Hepatocyte (in vitro differentiated cells): ENCODE measurements around the gene HOXB13.

Source experiments
- EZH2 ChIP-seq: fragments of 200-600 bp; sonication (generic); IDR thresholded peaks from 2 replicates; pipeline ENCODE4 v1.6.1; 2016; ENCODE audit warnings: antibody characterized with exemption, mild to moderate bottlenecking, borderline replicate concordance
- EZH2phosphoT487 ChIP-seq: fragments of 200-600 bp; sonication (generic); IDR thresholded peaks from one replicate; pipeline ENCODE4 v1.6.1; 2018; ENCODE audit warnings: antibody characterized with exemption, mild to moderate bottlenecking, low read depth, moderate library complexity; ENCODE audit not compliant: unreplicated experiment, severe bottlenecking

GRCh38 chr17:48760411-48760810 is 31.9 kb upstream of the HOXB13 start:
- TF ChIP-seq EZH2 (no peak), EZH2phosphoT487 (no peak)
